ENCODE data around the gene TMEM132C. TPM values are rescaled to one million over a fixed set of nuclear protein-coding genes. Genes with fewer than 3 reads are reported as not detected.
A peak's percentile ranks its signal among the peaks of the same experiment; 100 is the strongest.

Gene TMEM132C
- total and polyA plus RNA-seq, 2 of the 8 experiments (the other 6 are each of a cell fraction or from before 2014, with no cell fraction given) = 0.23 to 0.76 TPM

DNA sequence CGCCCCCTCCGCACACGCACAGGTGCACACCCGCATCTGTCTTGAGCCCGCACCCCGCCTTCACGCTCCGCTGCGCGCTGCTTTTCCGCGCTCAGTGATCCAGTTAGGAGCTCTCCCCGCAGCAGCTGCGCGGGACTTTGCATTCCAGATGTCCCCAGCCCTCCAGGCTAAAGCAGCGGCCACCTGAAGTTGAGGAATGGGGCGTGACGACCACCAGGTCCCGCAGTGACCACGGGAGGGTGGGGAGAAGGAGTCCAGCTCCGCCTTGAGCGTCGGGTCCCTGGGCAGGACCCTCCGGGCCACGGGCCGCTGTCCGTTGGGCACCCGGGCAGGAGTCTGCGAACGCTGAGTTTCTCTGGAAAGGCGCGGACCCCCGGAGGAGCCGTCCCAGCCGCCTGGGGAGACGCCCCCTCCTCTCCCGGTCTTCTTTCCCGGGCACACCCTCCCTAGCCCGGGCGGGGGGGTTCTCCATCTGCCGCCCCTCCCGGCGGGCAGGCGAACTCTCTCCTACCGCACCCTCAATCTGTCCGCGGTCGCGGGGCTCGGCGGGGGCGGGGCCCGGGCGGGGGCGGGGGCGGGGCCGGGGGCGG is 334 bp upstream of the TMEM132C start:
- no peaks in the 10 kb centered on the region for H3K79me1 ChIP-seq (ENCODE audit: low read depth, low read length)
- H2BK20ac ChIP-seq (ENCODE audit: low read length) = no peak overlapping the region
- DNase-seq (ENCODE audit: low read depth in 1 of 2, low spot score in 2 of 2) = peak in 1 of 2 experiments; percentile 63
- no peak overlapping the region for H2AK5ac ChIP-seq (ENCODE audit: low read depth, low read length)
- no peak overlapping the region for H3K14ac ChIP-seq (ENCODE audit: insufficient read length)
- peaks cover 0 to 2% (median 0%) of the 10 kb centered on the region in 4 experiments; a peak in 1 of 8 replicates for H3K36me3 ChIP-seq (ENCODE audit: control insufficient read depth in 2 of 4, insufficient read depth in 4 of 4, low read length in 3 of 4)
- H3K4me3 ChIP-seq (ENCODE audit: extremely low read depth in 1 of 4, insufficient read depth in 2 of 4, low read depth in 3 of 4, low read length in 4 of 4) = peak overlapping the region; percentile 33 to 63 (median 55)
- H3K23me2 ChIP-seq (ENCODE audit: low read depth, low read length) = peaks cover 16% of the 10 kb centered on the region
- ChIA-PET CTCF (ENCODE audit: partially characterized antibody) (interaction anchor here (0.5 to 4.3 kb wide), 4 partner anchors 76 to 401 kb away, joined by 3 to 21 read pairs (median 4); no protein-coding TSS in a partner anchor), POLR2A (ENCODE audit: partially characterized antibody) (no interaction called here)
- no peak overlapping the region for H4K91ac ChIP-seq (replicated peaks; ENCODE audit: insufficient read length, low read length)
- no peak overlapping the region for H2BK5ac ChIP-seq (ENCODE audit: low read depth, low read length)
- no peak for FAIRE-seq
- no peak overlapping the region for H3K4ac ChIP-seq (replicated peaks; ENCODE audit: insufficient read length, low read depth, low read length)
- WGBS, 2 experiments (ENCODE audit: extremely low coverage in 1 of 2, insufficient coverage in 1 of 2, insufficient read length in 1 of 2, insufficient replicate concordance in 2 of 2, low coverage in 1 of 2, low lambda C conversion rate in 2 of 2, missing lambda C conversion rate in 1 of 2) = 4% methylated on average over 24 of the region's 58 CpGs; no CpG with 5 or more reads in 1 of the 2 experiments
- H3K27me3 ChIP-seq (replicated peaks in 1 of 4; ENCODE audit: control insufficient read depth in 3 of 4, extremely low read depth in 1 of 4, insufficient read depth in 3 of 4, low read length in 3 of 4) = peaks cover 30 to 63% (median 59%) of the 10 kb centered on the region in 4 experiments
- peak overlapping the region; percentile 93 to 94 for H3K4me2 ChIP-seq (ENCODE audit: insufficient read depth in 1 of 2, low read depth in 2 of 2, low read length in 2 of 2)
- H3K9me3 ChIP-seq (ENCODE audit: insufficient read depth in 2 of 2, low read depth in 1 of 2, low read length in 1 of 2) = peaks cover 0 to 5% of the 10 kb centered on the region in 2 experiments; a peak in 1 of 4 replicates
- no peaks in the 10 kb centered on the region for H3K79me2 ChIP-seq (ENCODE audit: control insufficient read depth in 1 of 2, insufficient read depth in 2 of 2, low read length in 2 of 2)
- peak overlapping the region; percentile 71; the same call in 1 of the 2 replicates for H2AFZ ChIP-seq (ENCODE audit: low read length)
- no peak overlapping the region for H3K23ac ChIP-seq (ENCODE audit: insufficient read length)
- no peak overlapping the region for H3K56ac ChIP-seq (replicated peaks; ENCODE audit: insufficient read length, low read depth, low read length)
- no peak overlapping the region for H3K9ac ChIP-seq (replicated peaks in 1 of 4; ENCODE audit: extremely low read depth in 1 of 4, low read depth in 3 of 4, low read length in 3 of 4)
- H4K20me1 ChIP-seq (replicated peaks in 1 of 2; ENCODE audit: control insufficient read depth in 1 of 2, insufficient read depth in 2 of 2, low read length in 2 of 2) = peaks cover 0 to 2% of the 10 kb centered on the region in 2 experiments
- no peak overlapping the region for H2BK12ac ChIP-seq (ENCODE audit: low read depth, low read length)
- no peak overlapping the region for H3K27ac ChIP-seq (ENCODE audit: low read depth, low read length)
- H2BK120ac ChIP-seq (replicated peaks; ENCODE audit: low read depth, low read length) = no peak overlapping the region
- no peak overlapping the region for H3K18ac ChIP-seq (ENCODE audit: extremely low read depth, low read length)
- H4K8ac ChIP-seq (ENCODE audit: extremely low read depth, insufficient read depth, low read length) = no peak overlapping the region
- no peak overlapping the region for H4K5ac ChIP-seq (ENCODE audit: insufficient read length, low read depth, low read length)
- peaks cover 3 to 17% (median 12%) of the 10 kb centered on the region in 4 experiments for H3K4me1 ChIP-seq (replicated peaks in 1 of 4; ENCODE audit: control insufficient read depth in 3 of 4, insufficient read depth in 4 of 4, low read length in 3 of 4)
- 0 out of 2 replicates have a peak overlapping the region, but pooled peaks have one; percentile 75 for H2BK15ac ChIP-seq (ENCODE audit: low read length)
- TF ChIP-seq ZNF274 (IDR thresholded peaks at IDR 0.05; ENCODE audit: borderline replicate concordance, extremely low read depth, low read length) (no peak), RBBP5 (IDR thresholded peaks at IDR 0.05; ENCODE audit: borderline replicate concordance, low read depth, low read length) (no peak), SRF (IDR thresholded peaks at IDR 0.05; ENCODE audit: low read depth, low read length) (no peak), TAF1 (IDR thresholded peaks at IDR 0.05; ENCODE audit: low read depth, low read length) (no peak), POLR2A (IDR thresholded peaks at IDR 0.05; ENCODE audit: control extremely low read depth in 1 of 2, low read depth in 2 of 2, low read length in 2 of 2) (no peak), EZH2 (IDR thresholded peaks at IDR 0.05; ENCODE audit: low read depth, low read length, severe bottlenecking) (peak; percentile 68), SP2 (IDR thresholded peaks at IDR 0.05; ENCODE audit: low read length) (no peak), SUZ12 (IDR thresholded peaks at IDR 0.05; ENCODE audit: low read length) (peak; percentile 73; the same call in 1 of the 2 replicates), KDM4A (IDR thresholded peaks at IDR 0.05; ENCODE audit: low read depth, low read length, severe bottlenecking) (peak; percentile 80), RFX5 (IDR thresholded peaks at IDR 0.05; ENCODE audit: borderline replicate concordance, low read depth, low read length) (no peak)
- TF ChIP-seq, protein P1, sequence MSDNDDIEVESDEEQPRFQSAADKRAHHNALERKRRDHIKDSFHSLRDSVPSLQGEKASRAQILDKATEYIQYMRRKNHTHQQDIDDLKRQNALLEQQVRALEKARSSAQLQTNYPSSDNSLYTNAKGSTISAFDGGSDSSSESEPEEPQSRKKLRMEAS (IDR thresholded peaks at IDR 0.05) = 0 out of 2 replicates have a peak, but pooled peaks have one; percentile 18
